Right lobe of liver (tissue), 6 donors: Measurements from ENCODE around the gene BMF. TPM values are rescaled to one million over a fixed set of nuclear protein-coding genes. Genes with fewer than 3 reads are reported as not detected.

Source experiments
- ATAC-seq, 4 donors: fragments of 200-7000 bp; cut with Tn5 transposase; one replicate each; pipeline ENCODE4 v1.9.1; 2020; ENCODE audit warnings: mild to moderate bottlenecking in 4 of 4, moderate library complexity in 4 of 4
- DNase-seq, 3 donors: peaks; one replicate each; pipeline ENCODE4 v3.0.0-alpha.2; 2020
- H3K27ac ChIP-seq, 3 donors: fragments of 200-600 bp; one replicate each; pipeline ENCODE4 v1.8.0; 2022
- H3K27me3 ChIP-seq, 2 donors: fragments of 200-600 bp; one replicate each; pipeline ENCODE4 v1.8.0; 2022
- H3K36me3 ChIP-seq, 4 donors: fragments of 200-600 bp; sonication (generic) in 1 of 4; one replicate each; pipeline versions ENCODE4 v1.5.1 to v1.8.0; 2017 to 2022; ENCODE audit warnings: control low read depth in 1 of 4
- H3K4me1 ChIP-seq, 4 donors: fragments of 200-600 bp; sonication (generic) in 1 of 4; one replicate each; pipeline versions ENCODE4 v1.5.1 to v1.8.0; 2017 to 2022; ENCODE audit warnings: control low read depth in 1 of 4
- H3K4me3 ChIP-seq, 3 donors: fragments of 200-600 bp; one replicate each; pipeline ENCODE4 v1.8.0; 2022
- H3K9me3 ChIP-seq, 4 donors: fragments of 200-600 bp; sonication (generic) in 1 of 4; one replicate each; pipeline versions ENCODE4 v1.5.1 to v1.8.0; 2017 to 2022; ENCODE audit warnings: control low read depth in 1 of 4
- POLR2A ChIP-seq: fragments of 450-650 bp; IDR thresholded peaks from one replicate; pipeline ENCODE4 v1.6.1; 2017; ENCODE audit warnings: antibody characterized with exemption, mild to moderate bottlenecking
- WGBS: methylation state at CpG from one replicate; pipeline ENCODE4 v1.1.6; 2018; ENCODE audit warnings: low coverage, low lambda C conversion rate; ENCODE audit not compliant: insufficient coverage; ENCODE audit errors: missing lambda C conversion rate; 5-methylcytosine and 5-hydroxymethylcytosine counted together
- intact Hi-C, 2 donors: fragments of 100-400 bp; cut with DNase I; formaldehyde crosslinking; loops; one replicate each; pipeline versions ENCODE4 v1.11.2 to v1.14.1; 2022
- total RNA-seq, 6 experiments: library from RNA; depleted of rRNA in 2 of 6; stranded (reverse); fragments of >200 nt in 2 of 6; fragmentation: NEBNext Ultra II Directional in 3 of 6; extraction: Animal tissue kit (Norgen Biotek cat#: 25700) in 3 of 6; gene quantifications; one replicate each; pipeline versions ENCODE4 v1.1.0 to v1.2.4, GENCODE V29; 2016 to 2023
- TF ChIP-seq, protein P1 (sequence below), 4 donors: fragments of 200-600 bp in 3 of 4; fragments of 450-650 bp in 1 of 4; IDR thresholded peaks; one replicate each; pipeline versions ENCODE4 v1.5.1 to v1.8.0; 2016 to 2022; ENCODE audit warnings: antibody characterized with exemption in 4 of 4, mild to moderate bottlenecking in 2 of 4
- donor health status: DM: no; HTN: yes; CAD: no.
- donor health status: DM: no; HTN: no; CAD: no.
- donor health status: DM: no; HTN: no; CAD: no.
- donor health status: DM: no; HTN: yes; CAD: no.
- donor health status: DM: no; HTN: yes; CAD: no.

Gene BMF
- total RNA-seq, 6 experiments from 2014 or later, result 1.7 to 7.3 (median 3.4) TPM

DNA sequence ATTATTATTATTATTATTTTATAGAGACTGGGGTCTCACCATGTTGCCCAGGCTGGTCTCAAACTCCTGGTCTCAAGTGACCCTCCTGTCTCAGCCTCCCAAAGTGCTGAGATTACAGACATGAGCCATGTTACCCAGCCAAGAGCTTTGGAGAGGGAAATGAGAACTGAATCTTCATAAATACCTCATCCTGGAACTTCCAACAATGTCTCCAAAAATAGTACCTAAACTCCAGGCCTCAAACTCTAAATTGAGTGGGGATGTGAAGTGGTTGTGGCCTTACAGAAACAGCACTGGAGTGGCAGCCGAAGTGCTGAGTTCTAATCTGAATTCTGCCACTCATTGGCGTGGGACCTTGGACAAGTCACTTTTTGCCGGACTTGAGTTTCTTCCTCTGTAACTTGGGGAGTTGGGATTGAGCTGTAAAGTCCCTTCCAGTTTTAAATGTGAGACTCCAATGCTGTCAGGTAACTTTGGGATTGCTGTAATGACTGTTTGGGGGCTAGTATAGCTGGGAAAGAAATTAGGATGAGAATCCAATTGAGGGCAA is 59.7 kb downstream of the BMF start:
- H3K4me1 ChIP-seq, result peaks cover 0 to 8% (median 1%) of the 10 kb centered on the region in 4 donors
- TF ChIP-seq, protein P1, sequence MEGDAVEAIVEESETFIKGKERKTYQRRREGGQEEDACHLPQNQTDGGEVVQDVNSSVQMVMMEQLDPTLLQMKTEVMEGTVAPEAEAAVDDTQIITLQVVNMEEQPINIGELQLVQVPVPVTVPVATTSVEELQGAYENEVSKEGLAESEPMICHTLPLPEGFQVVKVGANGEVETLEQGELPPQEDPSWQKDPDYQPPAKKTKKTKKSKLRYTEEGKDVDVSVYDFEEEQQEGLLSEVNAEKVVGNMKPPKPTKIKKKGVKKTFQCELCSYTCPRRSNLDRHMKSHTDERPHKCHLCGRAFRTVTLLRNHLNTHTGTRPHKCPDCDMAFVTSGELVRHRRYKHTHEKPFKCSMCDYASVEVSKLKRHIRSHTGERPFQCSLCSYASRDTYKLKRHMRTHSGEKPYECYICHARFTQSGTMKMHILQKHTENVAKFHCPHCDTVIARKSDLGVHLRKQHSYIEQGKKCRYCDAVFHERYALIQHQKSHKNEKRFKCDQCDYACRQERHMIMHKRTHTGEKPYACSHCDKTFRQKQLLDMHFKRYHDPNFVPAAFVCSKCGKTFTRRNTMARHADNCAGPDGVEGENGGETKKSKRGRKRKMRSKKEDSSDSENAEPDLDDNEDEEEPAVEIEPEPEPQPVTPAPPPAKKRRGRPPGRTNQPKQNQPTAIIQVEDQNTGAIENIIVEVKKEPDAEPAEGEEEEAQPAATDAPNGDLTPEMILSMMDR (IDR thresholded peaks at IDR 0.05), result no peak
- TF ChIP-seq POLR2A, result no peak
- no peaks in the 10 kb centered on the region for H3K27me3 ChIP-seq
- DNase-seq (no peak), ATAC-seq (no peak)
- no peaks in the 10 kb centered on the region for H3K36me3 ChIP-seq
- H3K9me3 ChIP-seq, result no peaks in the 10 kb centered on the region
- WGBS, result 88% methylated on average over 3 of the region's 3 CpGs
- peak overlapping the region in 1 of 3 donors; percentile 50 for H3K27ac ChIP-seq
- no peak overlapping the region for H3K4me3 ChIP-seq
- intact Hi-C loops, result loop anchor here in 1 of 2 donors (10.0 kb wide), 2 partner anchors 56 to 226 kb away; partner anchors contain the start of gene BMF

DNA sequence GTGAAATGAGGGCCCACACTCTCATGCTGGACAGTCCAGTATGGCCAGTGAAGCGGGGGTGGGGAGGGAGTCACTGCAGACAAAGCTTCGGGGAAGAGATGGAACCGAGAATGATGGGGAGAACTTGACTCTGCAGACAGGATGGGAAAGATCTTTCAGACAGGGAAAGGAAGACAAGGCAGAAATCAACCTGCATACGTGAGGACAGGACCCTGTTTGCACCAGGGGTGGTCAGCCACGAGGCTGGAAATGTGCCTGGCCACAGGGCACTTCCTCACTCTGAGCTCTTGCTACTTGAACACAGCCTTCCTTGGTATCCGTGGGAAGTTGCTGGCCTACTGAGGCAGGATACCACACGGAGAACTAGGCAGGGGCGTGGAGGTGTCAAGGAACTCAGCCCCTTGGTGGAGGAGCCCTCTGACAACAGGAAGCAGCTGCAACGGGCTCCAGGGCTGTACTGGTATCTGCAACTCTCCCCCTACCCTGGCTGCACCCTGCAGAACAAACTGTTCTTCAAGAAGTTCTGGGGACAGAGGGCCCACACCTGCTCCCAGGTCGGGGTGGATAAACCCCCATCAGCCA is 60.4 kb downstream of the BMF start:
- Histone ChIP-seq H3K9me3 (no peaks in the 10 kb centered on the region), H3K4me1 (peaks cover 0 to 8% (median 1%) of the 10 kb centered on the region in 4 donors), H3K36me3 (no peaks in the 10 kb centered on the region), H3K27me3 (no peaks in the 10 kb centered on the region), H3K27ac (peak overlapping the region; percentile 6 to 50 (median 25)), H3K4me3 (no peak overlapping the region)
- TF ChIP-seq, protein P1 (IDR thresholded peaks at IDR 0.05), result no peak
- no peak for TF ChIP-seq POLR2A
- intact Hi-C loops, result loop anchor here in 1 of 2 donors (10.0 kb wide), 2 partner anchors 56 to 226 kb away; partner anchors contain the start of gene BMF
- 49% methylated on average over 4 of the region's 10 CpGs for WGBS
- DNase-seq, result no peak
- ATAC-seq, result peak in 3 of 4 donors; percentile 2 to 15 (median 15)

DNA sequence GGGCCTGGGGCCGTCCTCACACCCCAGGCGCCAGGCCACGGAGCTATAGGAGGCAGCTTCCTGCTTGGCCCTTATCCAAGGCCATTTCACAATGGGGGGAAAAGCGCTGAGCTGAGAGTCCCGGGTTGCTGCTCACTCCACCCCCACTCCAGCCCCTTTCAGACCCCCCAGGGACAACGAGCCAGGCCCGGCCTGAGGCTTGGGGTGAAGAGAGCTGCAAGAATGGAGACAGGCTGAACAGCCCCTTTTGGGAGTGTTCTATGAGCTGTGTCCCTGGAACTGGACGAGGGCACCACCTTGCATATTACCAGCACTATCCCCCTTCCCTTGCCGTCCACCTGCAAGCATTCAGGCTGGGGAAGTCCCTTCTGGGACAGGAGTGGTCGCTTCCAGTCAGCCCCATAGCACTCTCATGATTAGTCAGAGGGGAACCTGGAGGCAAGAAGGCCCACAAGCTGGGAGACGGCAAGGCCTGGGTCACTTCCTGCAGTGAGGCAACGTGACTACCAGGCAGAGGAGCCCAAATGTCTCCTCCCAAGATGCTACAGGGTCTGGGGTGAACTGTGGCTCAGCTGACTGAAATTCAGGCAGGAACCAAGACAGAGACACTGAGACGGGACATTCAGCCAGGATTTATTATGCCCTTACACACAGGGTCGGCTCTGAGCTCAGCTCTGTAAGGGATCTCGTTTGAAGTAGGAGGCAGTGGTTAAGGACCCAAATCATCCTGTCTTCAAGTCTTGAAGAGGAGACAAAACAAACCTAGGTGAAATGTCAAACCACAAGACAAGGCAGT is 61.1 kb downstream of the BMF start:
- intact Hi-C loops, result loop anchor here in 1 of 2 donors (10.0 kb wide), 2 partner anchors 57 to 227 kb away; partner anchors contain the start of gene BMF
- WGBS, result 28% methylated on average over 5 of the region's 15 CpGs

More for the DNA sequence above, 61.1 kb downstream of the BMF start:
- H3K4me3 ChIP-seq, result no peak overlapping the region
- peak; percentile 38 to 55 (median 48) for ATAC-seq
- no peaks in the 10 kb centered on the region for H3K36me3 ChIP-seq
- DNase-seq, result peak in 1 of 3 donors; percentile 55
- peaks cover 0 to 8% (median 1%) of the 10 kb centered on the region in 4 donors for H3K4me1 ChIP-seq
- peak overlapping the region; percentile 43 to 53 (median 50) for H3K27ac ChIP-seq
- no peaks in the 10 kb centered on the region for H3K27me3 ChIP-seq
- TF ChIP-seq, protein P1 (IDR thresholded peaks at IDR 0.05), result no peak
- TF ChIP-seq POLR2A, result no peak
- H3K9me3 ChIP-seq, result no peaks in the 10 kb centered on the region
